AG04450 (cell line): ENCODE data around the gene SENP6. TPM values are rescaled to one million over a fixed set of nuclear protein-coding genes. Genes with fewer than 3 reads are reported as not detected.
"Not testable (repeated sequence)": the region's sequence is repeated elsewhere in the genome, so short reads cannot be mapped to it uniquely, and the experiment has no call there.

ENCODE experiments used
- CTCF ChIA-PET: fragments of 300-600, 350-600 bp; formaldehyde crosslinking; extraction: SDS; loops from one replicate; lab custom pipeline; 2022; ENCODE audit warnings: antibody characterized with exemption, inconsistent platforms; lab: Charles Lee
- POLR2A ChIA-PET: fragments of 350-600 bp; formaldehyde crosslinking; extraction: SDS; loops from one replicate; lab custom pipeline; 2021; ENCODE audit warnings: antibody characterized with exemption, inconsistent platforms; lab: Yijun Ruan, JAX
- DNase-seq: peaks from one replicate; pipeline ENCODE4 v3.0.0-alpha.2; 2011; ENCODE audit warnings: low read depth, low spot score
- H3K27ac ChIP-seq: one replicate; pipeline ENCODE4 v1.5.1; 2012; ENCODE audit warnings: low read depth, low read length, control low read depth
- H3K27me3 ChIP-seq: one replicate; pipeline ENCODE4 v1.6.0; 2012; ENCODE audit warnings: low read length; ENCODE audit not compliant: control insufficient read depth, insufficient read depth
- H3K4me3 ChIP-seq: 2 replicates; pipeline ENCODE4 v1.5.1; 2011; ENCODE audit warnings: mild to moderate bottlenecking, low read depth, low read length, control low read depth
- H3K9me3 ChIP-seq: 2 replicates; pipeline ENCODE4 v1.5.1; 2012; ENCODE audit warnings: low read length; ENCODE audit not compliant: control insufficient read depth, insufficient read depth
- polyA plus RNA-seq: library from polyadenylated mRNA; depleted of rRNA; stranded (reverse); fragments of >200 nt; gene quantifications from 2 replicates; pipeline ENCODE4 v1.2.3, GENCODE V29; 2011
- TF ChIP-seq, protein P1 (sequence below): IDR thresholded peaks from 2 replicates; pipeline ENCODE4 v1.5.1; 2011; ENCODE audit warnings: low read depth, low read length, control low read depth, inconsistent platforms

SENP6 gene
- polyA plus RNA-seq, 1 experiment = 55.8 TPM

DNA sequence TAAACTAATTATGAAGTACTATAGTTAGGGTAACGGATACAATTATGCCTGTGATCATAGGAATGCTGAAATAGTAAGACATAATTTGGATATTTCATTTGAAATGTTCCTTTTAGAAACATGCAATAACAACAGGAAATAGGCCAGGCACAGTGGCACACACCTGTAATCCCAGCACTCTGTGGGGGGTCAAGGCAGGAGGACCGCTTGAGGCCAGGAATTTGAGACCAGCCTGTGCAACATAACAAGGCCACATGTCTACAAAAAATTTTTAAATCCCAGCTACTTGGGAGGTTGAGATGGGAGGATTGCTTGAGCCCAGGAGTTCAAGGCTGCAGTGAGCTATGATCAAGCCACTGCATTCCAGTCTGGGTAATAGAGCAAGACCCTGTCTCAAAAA, 121.7 kb downstream of the SENP6 start:
- POLR2A ChIA-PET = interaction anchor here (0.6 to 0.7 kb wide), 2 partner anchors 122 to 1727 kb away, joined by 7 read pairs; partner anchors contain the start of gene SENP6
- no peaks in the 10 kb centered on the region for H3K9me3 ChIP-seq
- DNase-seq = no peak
- CTCF ChIA-PET = interaction anchor here (0.7 to 0.9 kb wide), 2 partner anchors 10 to 456 kb away, joined by 3 to 11 read pairs; no protein-coding TSS in a partner anchor
- no peaks in the 10 kb centered on the region for H3K27me3 ChIP-seq
- TF ChIP-seq, protein P1, sequence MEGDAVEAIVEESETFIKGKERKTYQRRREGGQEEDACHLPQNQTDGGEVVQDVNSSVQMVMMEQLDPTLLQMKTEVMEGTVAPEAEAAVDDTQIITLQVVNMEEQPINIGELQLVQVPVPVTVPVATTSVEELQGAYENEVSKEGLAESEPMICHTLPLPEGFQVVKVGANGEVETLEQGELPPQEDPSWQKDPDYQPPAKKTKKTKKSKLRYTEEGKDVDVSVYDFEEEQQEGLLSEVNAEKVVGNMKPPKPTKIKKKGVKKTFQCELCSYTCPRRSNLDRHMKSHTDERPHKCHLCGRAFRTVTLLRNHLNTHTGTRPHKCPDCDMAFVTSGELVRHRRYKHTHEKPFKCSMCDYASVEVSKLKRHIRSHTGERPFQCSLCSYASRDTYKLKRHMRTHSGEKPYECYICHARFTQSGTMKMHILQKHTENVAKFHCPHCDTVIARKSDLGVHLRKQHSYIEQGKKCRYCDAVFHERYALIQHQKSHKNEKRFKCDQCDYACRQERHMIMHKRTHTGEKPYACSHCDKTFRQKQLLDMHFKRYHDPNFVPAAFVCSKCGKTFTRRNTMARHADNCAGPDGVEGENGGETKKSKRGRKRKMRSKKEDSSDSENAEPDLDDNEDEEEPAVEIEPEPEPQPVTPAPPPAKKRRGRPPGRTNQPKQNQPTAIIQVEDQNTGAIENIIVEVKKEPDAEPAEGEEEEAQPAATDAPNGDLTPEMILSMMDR = no peak
- no peak overlapping the region for H3K27ac ChIP-seq
- H3K4me3 ChIP-seq = no peak overlapping the region

DNA sequence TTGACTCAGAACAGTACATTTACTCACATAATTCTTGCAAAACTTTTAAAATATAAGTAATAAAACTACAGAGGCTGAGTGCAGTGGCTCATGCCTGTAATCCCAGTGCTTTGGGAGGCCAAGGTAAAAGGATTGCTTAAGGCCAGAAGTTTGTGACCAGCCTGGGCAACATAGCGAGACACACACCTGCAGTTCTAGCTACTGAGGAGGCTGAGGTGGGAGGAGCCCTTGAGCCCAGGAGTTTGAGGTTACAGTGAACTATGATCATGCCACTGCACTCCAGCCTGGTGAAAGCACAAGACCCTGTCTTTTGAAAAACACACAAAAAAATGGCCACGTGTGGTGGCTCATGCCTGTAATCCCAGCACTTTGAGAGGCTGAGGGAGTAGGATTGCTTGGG, 125.5 kb downstream of the SENP6 start:
- H3K27ac ChIP-seq = no peak overlapping the region
- POLR2A ChIA-PET = no interaction called here
- H3K27me3 ChIP-seq = no peaks in the 10 kb centered on the region
- TF ChIP-seq, protein P1 = no peak
- H3K4me3 ChIP-seq = no peak overlapping the region
- H3K9me3 ChIP-seq = no peaks in the 10 kb centered on the region
- CTCF ChIA-PET = no interaction called here
- no peak for DNase-seq

DNA sequence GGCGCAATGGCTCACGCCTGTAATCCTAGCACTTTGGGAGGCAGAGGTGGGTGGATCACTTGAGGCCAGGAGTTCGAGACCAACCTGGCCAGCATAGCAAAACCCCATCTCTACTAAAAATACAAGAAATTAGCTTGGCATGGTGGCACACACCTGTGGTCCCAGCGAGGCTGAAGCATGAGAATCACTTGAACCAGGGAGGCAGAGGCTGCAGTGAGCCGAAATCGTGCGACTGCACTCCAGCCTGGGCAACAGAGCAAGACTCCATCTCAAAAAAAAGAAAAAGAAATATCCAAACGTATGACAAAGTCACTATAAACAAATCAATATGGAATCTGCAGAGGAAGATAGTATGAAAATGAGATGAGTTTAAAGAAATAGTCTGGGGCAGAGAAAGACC, 129.3 kb downstream of the SENP6 start:
- H3K4me3 ChIP-seq, H3K27ac ChIP-seq, H3K27me3 ChIP-seq, CTCF ChIA-PET, DNase-seq, H3K9me3 ChIP-seq, POLR2A ChIA-PET: not testable (repeated sequence)

DNA sequence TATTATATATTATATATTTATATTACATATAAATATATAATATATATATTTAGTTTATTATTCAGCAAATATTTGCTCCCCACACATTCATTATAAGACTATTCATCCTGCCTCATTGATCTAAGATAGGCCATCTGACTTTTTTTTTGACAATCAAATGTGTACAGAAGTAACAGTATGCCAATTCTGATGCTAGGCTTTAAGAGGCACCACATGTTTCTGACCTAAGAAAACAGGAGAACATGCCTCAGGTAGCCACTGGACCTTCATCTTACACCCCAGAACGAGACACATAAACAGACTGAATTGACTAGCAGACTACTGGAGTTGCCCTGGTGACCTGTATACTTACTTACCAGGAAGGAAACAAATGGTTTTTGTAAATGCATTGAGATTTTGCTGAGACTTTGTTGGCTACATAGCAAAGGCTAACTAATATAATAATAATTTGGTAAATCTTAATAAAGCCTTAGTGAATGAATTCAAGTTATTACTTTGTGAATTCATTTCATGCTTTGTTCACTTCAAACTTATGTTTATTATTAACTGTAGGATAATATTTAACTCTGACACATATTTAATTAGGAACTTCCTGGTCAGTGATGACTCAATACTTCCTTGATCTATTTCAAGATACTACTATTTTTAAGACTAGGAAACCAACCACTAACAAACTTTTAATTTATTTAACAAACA, 134.0 kb downstream of the SENP6 start:
- no peaks in the 10 kb centered on the region; the same call in 1 of the 2 replicates for H3K9me3 ChIP-seq
- ChIA-PET CTCF (no interaction called here), POLR2A (no interaction called here)
- TF ChIP-seq, protein P1 = no peak
- H3K27me3 ChIP-seq = no peaks in the 10 kb centered on the region
- H3K27ac ChIP-seq = no peak overlapping the region
- no peak overlapping the region for H3K4me3 ChIP-seq
- DNase-seq = no peak

DNA sequence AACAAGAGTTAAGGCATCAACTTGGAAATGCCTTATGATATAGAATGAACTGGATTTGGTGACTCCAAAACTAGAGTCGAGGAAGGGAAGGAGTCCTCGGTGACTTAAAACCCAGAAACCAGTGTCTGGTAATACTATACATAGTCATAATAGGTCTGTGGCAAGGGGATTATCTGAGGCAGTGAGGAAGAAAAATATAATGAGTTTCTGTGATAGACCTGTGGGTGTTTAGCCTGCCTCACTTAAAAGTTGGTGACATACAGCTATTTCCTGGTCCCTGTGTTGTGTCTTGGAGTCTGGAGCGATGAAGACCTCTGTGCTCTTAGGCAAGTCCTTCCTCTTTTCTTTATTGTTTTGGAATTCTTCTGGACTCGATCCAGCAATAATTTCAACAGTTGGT, 142.3 kb downstream of the SENP6 start:
- POLR2A ChIA-PET = no interaction called here
- CTCF ChIA-PET = interaction anchor here (1.1 kb wide), 1 partner anchor 477 kb away, joined by 3 read pairs; no protein-coding TSS in a partner anchor
- H3K4me3 ChIP-seq = no peak overlapping the region
- peaks cover 5% of the 10 kb centered on the region for H3K27me3 ChIP-seq
- no peaks in the 10 kb centered on the region; the same call in 1 of the 2 replicates for H3K9me3 ChIP-seq
- DNase-seq = no peak
- no peak overlapping the region for H3K27ac ChIP-seq
- TF ChIP-seq, protein P1 = no peak
